HUES64 (cell line): ENCODE measurements around the gene NXN.
"Not testable (repeated sequence)": the region's sequence is repeated elsewhere in the genome, so short reads cannot be mapped to it uniquely, and the experiment has no call there.

Source experiments
- H3K27ac ChIP-seq: 2 replicates; pipeline ENCODE4 v1.7.0; 2013; ENCODE audit warnings: low read depth, low read length, inconsistent platforms
- H3K27me3 ChIP-seq: 2 replicates; pipeline ENCODE4 v1.6.1; 2013; ENCODE audit warnings: mild to moderate bottlenecking, low read length; ENCODE audit not compliant: insufficient read depth
- H3K36me3 ChIP-seq: 2 replicates; pipeline ENCODE4 v1.6.1; 2013; ENCODE audit warnings: mild to moderate bottlenecking, low read length; ENCODE audit not compliant: insufficient read depth
- H3K4me1 ChIP-seq: 2 replicates; pipeline ENCODE4 v1.6.1; 2013; ENCODE audit warnings: mild to moderate bottlenecking, low read length, moderate library complexity; ENCODE audit not compliant: insufficient read depth
- H3K4me3 ChIP-seq: 2 replicates; pipeline ENCODE4 v1.5.1; 2013; ENCODE audit warnings: mild to moderate bottlenecking, low read length, moderate library complexity
- H3K9ac ChIP-seq: 2 replicates; pipeline ENCODE4 v1.6.1; 2013; ENCODE audit warnings: mild to moderate bottlenecking, low read depth, low read length
- H3K9me3 ChIP-seq: 2 replicates; pipeline ENCODE4 v1.6.1; 2013; ENCODE audit warnings: low read depth, low read length; ENCODE audit not compliant: insufficient read depth
- WGBS: fragments of 150-250, 120-280 bp; methylation state at CpG from one replicate; pipeline ENCODE4 v1.1.7; 2013; ENCODE audit warnings: missing lambda C conversion rate; 5-methylcytosine and 5-hydroxymethylcytosine counted together

The NXN gene

DNA sequence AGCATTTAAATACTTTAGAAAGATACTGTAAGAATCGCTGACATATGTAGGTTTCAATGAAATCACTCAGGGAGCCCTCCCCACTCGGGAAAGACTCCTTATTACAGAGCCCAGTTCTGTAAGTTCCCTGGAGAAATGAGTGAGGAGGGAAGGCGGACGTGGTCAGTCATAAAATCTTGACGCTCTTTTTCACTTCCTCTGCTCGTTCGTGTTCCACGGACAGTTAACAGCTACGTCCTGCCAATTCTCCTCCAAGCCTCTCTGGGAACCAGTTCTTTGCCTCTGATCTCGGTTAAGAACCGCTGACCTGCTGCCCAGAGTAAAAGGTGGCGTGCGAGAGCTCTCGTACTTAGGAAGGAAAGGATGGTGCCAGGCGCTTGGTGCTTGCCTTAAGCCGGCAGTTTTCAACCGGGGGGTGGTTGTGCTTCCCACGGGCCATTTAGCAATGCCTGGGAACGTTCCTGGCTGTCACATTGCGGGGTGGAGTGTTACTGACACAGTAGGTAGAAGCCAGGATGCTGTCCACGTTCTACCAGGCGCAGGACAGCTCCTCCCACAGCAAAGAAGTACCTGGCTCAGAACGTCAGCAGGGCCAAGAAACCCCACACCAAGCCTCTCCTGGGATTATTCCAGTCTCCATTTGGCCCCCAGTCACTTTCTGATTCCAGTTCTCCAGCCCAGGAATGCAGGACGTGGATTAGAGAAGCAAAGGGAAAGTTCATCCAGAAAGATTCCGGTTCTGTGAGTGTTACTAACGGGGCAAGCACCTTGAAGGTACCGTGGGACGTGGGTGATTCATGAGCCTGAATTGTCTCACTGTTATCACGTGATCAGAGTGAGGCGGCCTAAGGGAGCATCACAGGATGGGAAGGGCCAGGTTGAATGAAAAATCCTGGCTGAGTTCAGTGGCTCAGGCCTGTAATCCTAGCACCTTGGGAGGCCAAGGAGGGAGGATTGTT is 109.7 kb downstream of the NXN start:
- Histone ChIP-seq H3K36me3 (no peaks in the 10 kb centered on the region), H3K9me3 (no peaks in the 10 kb centered on the region), H3K4me3 (no peak overlapping the region), H3K27ac (no peak overlapping the region), H3K4me1 (no peaks in the 10 kb centered on the region), H3K9ac (no peak overlapping the region), H3K27me3 (no peaks in the 10 kb centered on the region)
- 87% methylated on average over 30 of the region's 30 CpGs for WGBS

DNA sequence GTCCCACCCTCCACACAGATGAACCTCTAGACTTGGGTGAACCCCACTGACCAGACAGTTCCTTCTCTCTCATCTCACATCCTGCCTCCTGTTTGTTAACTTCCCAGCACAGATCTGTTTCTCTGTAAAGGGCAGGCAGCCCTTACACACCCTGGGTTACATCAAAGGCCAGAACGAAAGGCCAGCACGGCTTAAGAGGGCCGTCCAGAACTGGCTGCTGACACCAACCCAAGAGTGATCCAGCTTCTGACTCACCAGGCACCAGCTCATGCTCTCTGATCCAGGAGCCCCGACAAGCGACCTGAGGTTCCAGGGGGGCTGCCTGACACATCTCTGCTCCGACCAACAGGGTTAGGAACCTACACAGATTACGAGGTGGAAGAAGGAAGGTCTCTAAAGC is 110.5 kb downstream of the NXN start:
- Histone ChIP-seq H3K36me3 (peaks cover 5% of the 10 kb centered on the region; the same call in 1 of the 2 replicates), H3K9me3 (no peaks in the 10 kb centered on the region), H3K9ac (no peak overlapping the region), H3K27ac (no peak overlapping the region), H3K27me3 (no peaks in the 10 kb centered on the region), H3K4me3 (no peak overlapping the region), H3K4me1 (no peaks in the 10 kb centered on the region)
- WGBS: 95% methylated on average over 7 of the region's 7 CpGs

DNA sequence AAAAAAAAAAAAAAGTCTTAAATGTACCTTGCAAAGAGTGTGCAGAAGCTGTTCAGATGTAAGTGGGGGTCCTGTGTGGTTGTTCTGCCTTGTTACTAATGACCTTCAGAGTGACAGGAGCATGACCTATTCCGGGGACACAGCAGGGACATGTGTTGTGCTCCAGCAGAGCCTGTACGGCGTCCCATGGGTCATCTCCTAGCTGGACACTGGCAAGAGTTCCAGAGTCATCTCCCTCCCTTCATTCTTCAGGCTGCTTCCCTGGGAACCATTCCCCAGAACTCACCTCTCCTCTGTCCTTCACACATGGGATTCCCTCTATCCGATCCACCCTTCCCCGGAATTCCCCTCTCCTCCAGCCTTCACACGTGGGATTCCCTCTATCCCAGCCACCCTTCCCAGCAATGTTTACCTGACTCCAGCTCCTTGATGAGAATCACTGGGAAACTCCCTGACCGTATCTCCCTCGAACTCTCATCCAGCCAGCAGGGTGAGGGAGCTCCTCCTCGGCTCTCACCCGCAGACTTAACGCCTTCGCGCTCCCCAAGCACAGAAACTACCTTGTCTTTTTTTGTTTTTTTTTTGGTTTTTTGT is 111.6 kb downstream of the NXN start:
- WGBS: 90% methylated on average over 13 of the region's 13 CpGs
- Histone ChIP-seq H3K27ac (no peak overlapping the region), H3K4me1 (no peaks in the 10 kb centered on the region), H3K9ac (no peak overlapping the region), H3K27me3 (no peaks in the 10 kb centered on the region), H3K9me3 (no peaks in the 10 kb centered on the region), H3K36me3 (peaks cover 13% of the 10 kb centered on the region), H3K4me3 (no peak overlapping the region)

DNA sequence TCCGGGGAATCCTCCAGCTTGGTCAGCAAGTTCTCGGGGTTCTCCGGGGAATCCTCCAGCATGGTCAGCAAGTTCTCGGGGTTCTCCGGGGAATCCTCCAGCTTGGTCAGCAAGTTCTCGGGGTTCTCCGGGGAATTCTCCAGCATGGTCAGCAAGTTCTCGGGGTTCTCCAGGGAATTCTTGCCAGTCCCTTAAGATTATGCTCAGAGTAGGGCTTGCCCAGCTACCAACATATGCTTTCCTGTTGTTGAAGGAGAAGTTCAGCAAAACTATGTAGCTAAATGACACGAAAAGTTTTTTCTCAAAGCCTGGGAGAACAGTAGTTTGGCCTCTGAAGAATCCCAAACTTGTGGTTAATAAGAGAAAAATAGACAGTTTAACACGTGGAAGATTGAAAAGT is 112.3 kb downstream of the NXN start:
- H3K27me3 ChIP-seq, H3K4me3 ChIP-seq, H3K9me3 ChIP-seq, H3K27ac ChIP-seq, H3K4me1 ChIP-seq, H3K9ac ChIP-seq: not testable (repeated sequence)
- H3K36me3 ChIP-seq: peaks cover 13% of the 10 kb centered on the region
- WGBS: 91% methylated on average over 7 of the region's 10 CpGs

DNA sequence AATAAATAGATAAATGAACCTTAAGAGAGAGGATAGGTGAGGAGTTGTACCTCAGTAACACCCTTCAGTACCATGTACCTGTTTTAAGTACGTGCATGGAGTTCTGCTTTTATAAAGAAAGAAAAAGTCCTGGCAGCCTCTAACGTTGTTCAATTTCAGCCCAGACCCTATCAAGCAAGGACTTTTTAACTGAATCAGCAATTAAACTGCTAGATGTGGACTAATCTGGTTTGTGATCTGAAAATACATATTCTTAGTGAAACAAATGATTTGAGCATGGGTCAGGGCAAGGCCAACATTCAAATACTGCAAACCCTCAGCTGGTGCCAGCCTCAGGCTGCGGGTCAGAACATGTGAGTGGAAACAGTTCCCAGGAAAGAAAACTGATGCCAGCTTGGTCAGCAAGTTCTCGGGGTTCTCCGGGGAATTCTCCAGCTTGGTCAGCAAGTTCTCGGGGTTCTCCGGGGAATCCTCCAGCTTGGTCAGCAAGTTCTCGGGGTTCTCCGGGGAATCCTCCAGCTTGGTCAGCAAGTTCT is 112.9 kb downstream of the NXN start:
- Histone ChIP-seq H3K4me3 (no peak overlapping the region), H3K9me3 (no peaks in the 10 kb centered on the region), H3K27me3 (no peaks in the 10 kb centered on the region), H3K27ac (no peak overlapping the region), H3K9ac (no peak overlapping the region), H3K4me1 (no peaks in the 10 kb centered on the region), H3K36me3 (peaks cover 13% of the 10 kb centered on the region)
- WGBS: 96% methylated on average over 7 of the region's 9 CpGs

DNA sequence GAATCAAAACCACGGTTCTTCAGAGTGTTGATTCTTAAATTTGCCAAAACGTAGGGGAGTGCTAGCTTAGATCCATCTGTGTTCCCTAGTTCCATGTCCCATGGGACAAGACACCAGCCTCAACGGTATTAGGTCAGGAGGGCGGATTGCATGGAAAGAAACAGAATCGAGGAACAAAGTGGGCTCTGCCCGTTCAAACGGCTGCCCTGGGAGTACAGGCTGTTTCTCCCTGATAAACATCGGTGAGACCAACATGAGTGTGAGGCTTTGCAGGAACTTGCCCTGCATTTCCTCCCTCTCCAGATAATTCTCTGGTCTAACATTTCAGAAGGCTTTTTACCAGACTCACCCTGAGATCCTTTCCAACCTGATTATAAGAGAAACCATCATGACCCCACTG is 115.3 kb downstream of the NXN start:
- H3K4me3 ChIP-seq: no peak overlapping the region

DNA sequence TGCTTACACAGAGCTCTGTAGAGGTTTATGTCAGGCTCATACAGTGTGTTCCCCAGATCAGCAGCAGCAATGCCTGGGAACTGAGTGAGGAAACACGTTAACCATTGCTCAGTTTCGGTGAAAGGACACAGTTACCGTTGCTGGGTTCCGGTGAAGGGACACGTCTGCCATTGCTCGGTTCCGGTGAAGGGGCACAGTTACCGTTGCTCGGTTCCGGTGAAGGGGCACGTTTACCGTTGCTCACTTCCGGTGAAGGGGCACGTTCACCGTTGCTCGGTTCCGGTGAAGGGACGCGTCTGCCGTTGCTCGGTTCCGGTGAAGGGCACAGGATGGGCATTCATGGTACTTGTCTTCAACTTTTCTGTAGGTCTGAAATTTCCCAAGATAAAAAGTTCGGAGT is 115.7 kb downstream of the NXN start:
- no peak overlapping the region for H3K4me3 ChIP-seq
- WGBS: 88% methylated on average over 23 of the region's 23 CpGs
- H3K9me3 ChIP-seq: no peaks in the 10 kb centered on the region
- no peaks in the 10 kb centered on the region for H3K27me3 ChIP-seq
- H3K27ac ChIP-seq: no peak overlapping the region
- peaks cover 9% of the 10 kb centered on the region for H3K4me1 ChIP-seq
- H3K9ac ChIP-seq: no peak overlapping the region
- peaks cover 13% of the 10 kb centered on the region for H3K36me3 ChIP-seq

More for the DNA sequence above, 115.3 kb downstream of the NXN start:
- H3K36me3 ChIP-seq: peaks cover 13% of the 10 kb centered on the region
- peaks cover 6% of the 10 kb centered on the region for H3K4me1 ChIP-seq
- no peaks in the 10 kb centered on the region for H3K9me3 ChIP-seq
- H3K9ac ChIP-seq: no peak overlapping the region; the same call in 1 of the 2 replicates
- H3K27ac ChIP-seq: no peak overlapping the region; the same call in 1 of the 2 replicates
- 93% methylated on average over 8 of the region's 8 CpGs for WGBS
- H3K27me3 ChIP-seq: no peaks in the 10 kb centered on the region

DNA sequence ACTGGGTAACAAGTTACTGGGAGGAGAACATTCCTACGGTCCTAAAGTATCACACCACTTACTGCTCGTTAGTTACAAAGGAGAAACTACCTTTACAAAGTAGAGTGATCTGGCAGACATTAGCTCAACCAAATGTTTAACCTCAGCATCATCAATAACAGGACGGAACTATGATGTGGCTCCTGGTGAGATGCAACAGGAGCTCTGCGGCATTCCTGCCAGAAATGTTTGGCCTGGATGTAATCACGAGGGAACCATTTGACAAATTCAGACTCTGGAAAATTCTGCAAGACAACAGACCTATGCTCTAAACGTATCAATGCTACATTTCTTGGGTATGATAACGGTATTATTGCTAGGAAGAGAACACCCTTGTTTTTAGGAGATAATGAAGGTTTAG is 117.0 kb downstream of the NXN start:
- 97% methylated on average over 7 of the region's 7 CpGs for whole genome bisulfite sequencing

DNA sequence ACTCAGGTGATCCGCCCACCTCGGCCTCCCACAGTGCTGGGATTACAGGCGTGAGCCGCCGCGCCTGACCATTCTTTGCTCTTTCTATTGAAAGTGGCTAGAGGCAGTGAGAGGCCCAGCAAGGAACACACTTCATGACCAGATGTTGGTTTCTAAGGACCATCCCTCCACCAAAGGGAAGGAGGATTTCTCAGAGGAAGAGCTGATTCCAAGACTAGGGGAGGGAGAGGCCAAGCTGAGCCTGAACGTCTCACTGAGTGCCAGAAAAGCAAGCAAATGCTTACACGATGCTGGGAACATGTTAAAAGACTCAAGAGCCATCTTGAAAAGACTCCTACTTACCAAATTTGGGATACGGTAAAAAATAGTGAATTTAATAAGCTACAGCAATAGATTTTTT is 118.2 kb downstream of the NXN start:
- Histone ChIP-seq H3K4me3 (no peak overlapping the region), H3K9me3 (no peaks in the 10 kb centered on the region), H3K27me3 (no peaks in the 10 kb centered on the region), H3K4me1 (peaks cover 9% of the 10 kb centered on the region), H3K27ac (no peak overlapping the region), H3K9ac (no peak overlapping the region), H3K36me3 (peaks cover 13% of the 10 kb centered on the region)
- WGBS: 72% methylated on average over 8 of the region's 9 CpGs

More for the DNA sequence above, 117.0 kb downstream of the NXN start:
- H3K4me3 ChIP-seq: no peak overlapping the region
- no peaks in the 10 kb centered on the region for H3K27me3 ChIP-seq
- no peak overlapping the region for H3K27ac ChIP-seq
- H3K4me1 ChIP-seq: peaks cover 9% of the 10 kb centered on the region
- H3K9ac ChIP-seq: no peak overlapping the region
- peaks cover 13% of the 10 kb centered on the region for H3K36me3 ChIP-seq
- H3K9me3 ChIP-seq: no peaks in the 10 kb centered on the region

DNA sequence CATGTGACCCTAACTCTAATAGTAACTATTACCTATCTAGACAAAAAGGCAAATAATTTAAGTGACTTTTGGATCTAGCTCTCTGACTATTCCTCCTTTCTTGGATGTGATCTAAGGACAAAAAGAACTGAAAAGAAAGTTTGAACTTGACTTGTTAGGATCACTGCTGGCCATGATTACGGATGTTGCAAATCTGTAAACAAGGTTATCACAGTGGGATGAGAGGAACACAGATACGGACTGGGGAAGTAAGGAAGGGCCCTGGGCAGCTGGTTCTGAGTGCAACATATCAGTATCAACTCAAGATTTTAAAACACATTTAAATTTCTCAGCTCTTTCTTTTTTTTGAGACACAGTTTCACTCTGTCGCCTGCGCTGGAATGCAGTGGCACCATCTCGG is 118.8 kb downstream of the NXN start:
- H3K27ac ChIP-seq: no peak overlapping the region
- no peaks in the 10 kb centered on the region for H3K9me3 ChIP-seq
- H3K27me3 ChIP-seq: no peaks in the 10 kb centered on the region
- peaks cover 9% of the 10 kb centered on the region for H3K4me1 ChIP-seq
- H3K36me3 ChIP-seq: peaks cover 13% of the 10 kb centered on the region
- no peak overlapping the region for H3K9ac ChIP-seq
- 92% methylated on average over 5 of the region's 5 CpGs for WGBS
- H3K4me3 ChIP-seq: no peak overlapping the region

DNA sequence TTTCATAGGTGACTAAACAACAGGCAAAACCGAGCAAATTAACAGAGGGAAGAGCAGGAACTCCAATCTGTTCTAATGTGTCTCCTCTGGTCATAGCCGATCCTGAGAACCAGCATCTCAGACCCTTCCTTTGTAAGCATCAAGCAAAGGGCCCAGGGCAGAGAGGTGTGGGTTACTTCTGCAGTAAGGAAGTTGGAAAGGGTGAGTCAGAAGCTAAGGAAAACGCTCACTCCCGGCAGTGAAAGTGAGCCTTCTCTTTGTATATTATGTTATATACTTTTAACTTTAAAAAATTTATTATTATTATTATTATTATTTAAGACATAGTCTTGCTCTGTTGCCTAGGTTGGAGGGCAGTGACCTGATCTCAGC is 119.8 kb downstream of the NXN start:
- Histone ChIP-seq H3K4me1 (peaks cover 9% of the 10 kb centered on the region), H3K4me3 (no peak overlapping the region), H3K9ac (no peak overlapping the region), H3K9me3 (no peaks in the 10 kb centered on the region), H3K27ac (0 out of 2 replicates have a peak overlapping the region, but pooled peaks have one; percentile 1), H3K27me3 (no peaks in the 10 kb centered on the region), H3K36me3 (peaks cover 13% of the 10 kb centered on the region)
- WGBS: 93% methylated on average over 3 of the region's 4 CpGs
